GF-D8 (cell line): ENCODE results near the gene MST1.
"Not testable (repeated sequence)": the region's sequence is repeated elsewhere in the genome, so short reads cannot be mapped to it uniquely, and the experiment has no call there.

Source experiments
- DNase-seq: peaks from one replicate; lab custom pipeline; 2025; lab: John Stamatoyannopoulos, UW

The MST1 gene

GRCh38 chr3:49700453-49701128 is 11.3 kb upstream of the MST1 start:
- no peak for DNase-seq

GRCh38 chr3:49700014-49700413 is 10.7 kb upstream of the MST1 start:
- no peak for DNase-seq

GRCh38 chr3:49699281-49699979 is 10.2 kb upstream of the MST1 start:
- DNase-seq, result no peak

- DNase-seq, result not testable (repeated sequence)
Measured at GRCh38 chr3:49695350-49696015, 6.2 kb upstream of the MST1 start.

- not testable (repeated sequence) for DNase-seq
Measured at GRCh38 chr3:49694409-49695070, 5.3 kb upstream of the MST1 start.

GRCh38 chr3:49691481-49691880 is 2.2 kb upstream of the MST1 start:
- not testable (repeated sequence) for DNase-seq

GRCh38 chr3:49690856-49691255 is 1.6 kb upstream of the MST1 start:
- not testable (repeated sequence) for DNase-seq

GRCh38 chr3:49689908-49690624 is 792 bp upstream of the MST1 start:
- not testable (repeated sequence) for DNase-seq

- not testable (repeated sequence) for DNase-seq
Measured at GRCh38 chr3:49688338-49689045, 782 bp downstream of the MST1 start.

- DNase-seq, result not testable (repeated sequence)
Measured at GRCh38 chr3:49687424-49687795, 1.9 kb downstream of the MST1 start.

- DNase-seq, result not testable (repeated sequence)
Measured at GRCh38 chr3:49686769-49687423, 2.4 kb downstream of the MST1 start.

- not testable (repeated sequence) for DNase-seq
Measured at GRCh38 chr3:49686346-49686745, 2.9 kb downstream of the MST1 start.

- DNase-seq, result not testable (repeated sequence)
Measured at GRCh38 chr3:49685846-49686245, 3.4 kb downstream of the MST1 start.

GRCh38 chr3:49685103-49685502 is 4.2 kb downstream of the MST1 start:
- DNase-seq, result not testable (repeated sequence)

GRCh38 chr3:49684453-49684852 is 4.8 kb downstream of the MST1 start:
- DNase-seq, result not testable (repeated sequence)

- DNase-seq, result no peak
Measured at GRCh38 chr3:49683162-49683561, 6.1 kb downstream of the MST1 start.

GRCh38 chr3:49681543-49681942 is 7.7 kb downstream of the MST1 start:
- DNase-seq, result no peak

GRCh38 chr3:49681232-49681522 is 8.1 kb downstream of the MST1 start:
- DNase-seq, result no peak

GRCh38 chr3:49680493-49681231 is 8.6 kb downstream of the MST1 start:
- no peak for DNase-seq

GRCh38 chr3:49675912-49676311 is 13.4 kb downstream of the MST1 start:
- DNase-seq, result no peak
